CD4-positive, alpha-beta T cell (primary cell): ENCODE results near the gene DNAJC17. TPM values are rescaled to one million over a fixed set of nuclear protein-coding genes. Genes with fewer than 3 reads are reported as not detected.

Source experiments
- ATAC-seq: fragments of 200-7000 bp; cut with Tn5 transposase; one replicate; pipeline ENCODE4 v1.10.0; 2022; ENCODE audit warnings: mild to moderate bottlenecking; ENCODE audit not compliant: poor library complexity
- CTCF ChIA-PET: fragments of 350-600 bp; sonication (Branson Sonifier 250); formaldehyde crosslinking; loops from one replicate; lab custom pipeline; 2021; ENCODE audit warnings: antibody characterized with exemption, inconsistent platforms; lab: Charles Lee
- POLR2A ChIA-PET: fragments of 350-600 bp; sonication (Branson Sonifier 250); formaldehyde crosslinking; loops from one replicate; lab custom pipeline; 2021; ENCODE audit warnings: antibody characterized with exemption, inconsistent platforms; lab: Charles Lee
- DNase-seq, 14 experiments: peaks; one replicate each; pipeline ENCODE4 v3.0.0-alpha.2; 2013 to 2020; ENCODE audit warnings: mixed read lengths in 2 of 14
- H3K27ac ChIP-seq, 2 donors: one replicate each; pipeline versions ENCODE4 v1.5.1 to v1.7.0; 2013; ENCODE audit warnings: low read length in 2 of 2, low read depth in 1 of 2, mild to moderate bottlenecking in 1 of 2
- H3K27me3 ChIP-seq, 2 experiments: 1 replicate in 1 of 2; 2 replicates in 1 of 2; pipeline versions ENCODE4 v1.6.1 to v1.7.0; 2013; ENCODE audit warnings: low read length in 2 of 2, control low read depth in 1 of 2, mild to moderate bottlenecking in 1 of 2, moderate library complexity in 1 of 2; ENCODE audit not compliant: insufficient read depth in 2 of 2, control insufficient read depth in 1 of 2
- H3K36me3 ChIP-seq: one replicate; pipeline ENCODE4 v1.6.1; 2013; ENCODE audit warnings: low read length, control low read depth; ENCODE audit not compliant: insufficient read depth
- H3K4me1 ChIP-seq: one replicate; pipeline ENCODE4 v1.6.1; 2013; ENCODE audit warnings: low read length, control low read depth; ENCODE audit not compliant: insufficient read depth
- H3K4me3 ChIP-seq: one replicate; pipeline ENCODE4 v1.5.1; 2013; ENCODE audit warnings: mild to moderate bottlenecking, low read length, moderate library complexity
- H3K9me3 ChIP-seq, 2 experiments: 1 replicate in 1 of 2; 2 replicates in 1 of 2; pipeline versions ENCODE4 v1.6.1 to v1.7.0; 2013; ENCODE audit warnings: low read length in 2 of 2, mild to moderate bottlenecking in 2 of 2, control low read depth in 1 of 2, moderate library complexity in 1 of 2; ENCODE audit not compliant: control insufficient read depth in 1 of 2, insufficient read depth in 1 of 2
- H3K27ac Mint-ChIP-seq: one replicate; pipeline ENCODE4 v1.8.0; 2020; ENCODE audit warnings: mixed read lengths
- H3K27me3 Mint-ChIP-seq: one replicate; pipeline ENCODE4 v1.8.0; 2021; ENCODE audit warnings: mixed read lengths
- H3K36me3 Mint-ChIP-seq: one replicate; pipeline ENCODE4 v1.8.0; 2021; ENCODE audit warnings: low read depth, mixed read lengths
- H3K4me1 Mint-ChIP-seq: one replicate; pipeline ENCODE4 v1.8.0; 2021; ENCODE audit warnings: low read depth, mixed read lengths
- H3K4me3 Mint-ChIP-seq: one replicate; pipeline ENCODE4 v1.8.0; 2020; ENCODE audit warnings: mild to moderate bottlenecking, mixed read lengths
- H3K9me3 Mint-ChIP-seq: one replicate; pipeline ENCODE4 v1.8.0; 2020; ENCODE audit warnings: mixed read lengths
- intact Hi-C, 2 experiments: fragments of 100-400 bp; cut with DNase I in 1 of 2; cut with micrococcal nuclease in 1 of 2; formaldehyde crosslinking; loops; one replicate each; pipeline versions ENCODE4 v1.15.1 to v1.9.0; 2023 to 2025; cut with DNase I, micrococcal nuclease
- total RNA-seq, 174 experiments: library from RNA in 2 of 174; stranded (reverse) in 2 of 174; gene quantifications; one replicate each; pipeline ENCODE4 v1.2.3 and lab custom pipeline; 2021 to 2026
- TF ChIP-seq, protein P1 (sequence below): fragments of 200-600 bp; IDR thresholded peaks from one replicate; pipeline ENCODE4 v1.8.0; 2022; ENCODE audit warnings: antibody characterized with exemption, mild to moderate bottlenecking

Gene DNAJC17
- total RNA-seq, 2 experiments from 2014 or later = 14.4 to 17.9 TPM

- intact Hi-C loops = no loop called here
- no peaks in the 10 kb centered on the region for H3K27me3 ChIP-seq
- peaks cover 24% of the 10 kb centered on the region for H3K36me3 ChIP-seq
- Mint-ChIP-seq H3K4me3 (no peak overlapping the region), H3K36me3 (peaks cover 46% of the 10 kb centered on the region), H3K9me3 (no peaks in the 10 kb centered on the region), H3K4me1 (no peaks in the 10 kb centered on the region), H3K27ac (no peak overlapping the region), H3K27me3 (no peaks in the 10 kb centered on the region)
- H3K4me3 ChIP-seq = no peak overlapping the region
- POLR2A ChIA-PET = interaction anchor here (1.4 kb wide), 1 partner anchor 36 kb away, joined by 3 read pairs; the partner anchor contains the start of gene RAD51
- TF ChIP-seq, protein P1, sequence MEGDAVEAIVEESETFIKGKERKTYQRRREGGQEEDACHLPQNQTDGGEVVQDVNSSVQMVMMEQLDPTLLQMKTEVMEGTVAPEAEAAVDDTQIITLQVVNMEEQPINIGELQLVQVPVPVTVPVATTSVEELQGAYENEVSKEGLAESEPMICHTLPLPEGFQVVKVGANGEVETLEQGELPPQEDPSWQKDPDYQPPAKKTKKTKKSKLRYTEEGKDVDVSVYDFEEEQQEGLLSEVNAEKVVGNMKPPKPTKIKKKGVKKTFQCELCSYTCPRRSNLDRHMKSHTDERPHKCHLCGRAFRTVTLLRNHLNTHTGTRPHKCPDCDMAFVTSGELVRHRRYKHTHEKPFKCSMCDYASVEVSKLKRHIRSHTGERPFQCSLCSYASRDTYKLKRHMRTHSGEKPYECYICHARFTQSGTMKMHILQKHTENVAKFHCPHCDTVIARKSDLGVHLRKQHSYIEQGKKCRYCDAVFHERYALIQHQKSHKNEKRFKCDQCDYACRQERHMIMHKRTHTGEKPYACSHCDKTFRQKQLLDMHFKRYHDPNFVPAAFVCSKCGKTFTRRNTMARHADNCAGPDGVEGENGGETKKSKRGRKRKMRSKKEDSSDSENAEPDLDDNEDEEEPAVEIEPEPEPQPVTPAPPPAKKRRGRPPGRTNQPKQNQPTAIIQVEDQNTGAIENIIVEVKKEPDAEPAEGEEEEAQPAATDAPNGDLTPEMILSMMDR = no peak
- no peaks in the 10 kb centered on the region for H3K9me3 ChIP-seq
- CTCF ChIA-PET = no interaction called here
- DNase-seq (no peak), ATAC-seq (no peak)
- no peak overlapping the region for H3K27ac ChIP-seq
- no peaks in the 10 kb centered on the region for H3K4me1 ChIP-seq
These were observed 76.2 kb downstream of the DNAJC17 start for GRCh38 chr15:40731034-40731433.

GRCh38 chr15:40723919-40724318, 83.4 kb downstream of the DNAJC17 start:
- no peaks in the 10 kb centered on the region for H3K36me3 Mint-ChIP-seq

DNA sequence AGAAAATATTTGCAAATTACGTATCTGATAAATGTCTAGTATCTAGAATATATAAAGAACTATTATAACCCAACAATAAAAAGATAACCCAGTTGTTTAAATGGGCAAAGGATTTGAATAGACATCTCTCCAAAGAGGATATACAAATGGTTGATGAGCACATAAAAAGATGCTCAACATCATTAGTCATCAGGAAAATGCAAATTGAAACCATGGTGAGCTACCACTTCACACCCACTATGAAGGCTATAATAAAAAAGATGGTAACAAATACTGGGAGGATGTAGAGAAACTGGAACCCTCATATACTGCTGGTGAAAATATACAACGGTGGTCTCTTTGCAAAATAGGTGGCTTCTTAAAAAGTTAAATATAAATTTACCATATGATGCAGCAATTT, 84.3 kb downstream of the DNAJC17 start:
- CTCF ChIA-PET = no interaction called here
- no peak for ATAC-seq

More at GRCh38 chr15:40723919-40724318, 83.4 kb downstream of the DNAJC17 start:
- H3K4me3 ChIP-seq = no peak overlapping the region
- ChIA-PET POLR2A (no interaction called here), CTCF (interaction anchor here (0.6 kb wide), 1 partner anchor 80 kb away, joined by 3 read pairs; no protein-coding TSS in a partner anchor)
- no peaks in the 10 kb centered on the region for H3K4me1 ChIP-seq
- TF ChIP-seq, protein P1 = no peak
- H3K9me3 ChIP-seq = no peaks in the 10 kb centered on the region
- ATAC-seq = no peak
- Mint-ChIP-seq H3K9me3 (no peaks in the 10 kb centered on the region), H3K27ac (no peak overlapping the region), H3K27me3 (no peaks in the 10 kb centered on the region), H3K4me3 (no peak overlapping the region), H3K4me1 (no peaks in the 10 kb centered on the region)
- intact Hi-C loops = no loop called here
- DNase-seq = no peak
- no peaks in the 10 kb centered on the region for H3K27me3 ChIP-seq
- H3K27ac ChIP-seq = no peak overlapping the region
- H3K36me3 ChIP-seq = no peaks in the 10 kb centered on the region

More for the DNA sequence above, 84.3 kb downstream of the DNAJC17 start:
- intact Hi-C loops = no loop called here
- no peaks in the 10 kb centered on the region for H3K4me1 Mint-ChIP-seq
- no peak for DNase-seq
- no peaks in the 10 kb centered on the region for H3K36me3 Mint-ChIP-seq
- no peak overlapping the region for H3K27ac ChIP-seq
- H3K4me3 ChIP-seq = no peak overlapping the region
- H3K4me3 Mint-ChIP-seq = no peak overlapping the region
- H3K27me3 Mint-ChIP-seq = no peaks in the 10 kb centered on the region
- POLR2A ChIA-PET = interaction anchor here (1.4 kb wide), 1 partner anchor 29 kb away, joined by 3 read pairs; no protein-coding TSS in a partner anchor
- H3K36me3 ChIP-seq = no peaks in the 10 kb centered on the region
- no peaks in the 10 kb centered on the region for H3K9me3 ChIP-seq
- H3K9me3 Mint-ChIP-seq = no peaks in the 10 kb centered on the region
- no peaks in the 10 kb centered on the region for H3K27me3 ChIP-seq
- TF ChIP-seq, protein P1 = no peak
- no peak overlapping the region for H3K27ac Mint-ChIP-seq
- H3K4me1 ChIP-seq = no peaks in the 10 kb centered on the region
